HG02623 (cell line): ENCODE measurements around the gene MUL1.

ENCODE experiments used
- ATAC-seq: cut with Tn5 transposase; IDR thresholded peaks from one replicate; pipeline ENCODE4 v1.9.1; 2021; ENCODE audit warnings: moderate library complexity; ENCODE audit not compliant: unreplicated experiment

Gene MUL1

GRCh38 chr1:20485527-20486456 lies 22.2 kb downstream of the MUL1 start, which contains the start of gene CAMK2N1:
TSS of gene CAMK2N1 (minus strand) at chr1:20486210. CDS start at chr1:20485379, 831 bp downstream.
- no peak for ATAC-seq

- ATAC-seq: no peak
Measured at GRCh38 chr1:20484519-20485462, 23.2 kb downstream of the MUL1 start.

- ATAC-seq: no peak
Measured at GRCh38 chr1:20483833-20484518, 24.0 kb downstream of the MUL1 start.

GRCh38 chr1:20483098-20483832 lies 24.7 kb downstream of the MUL1 start:
- ATAC-seq: no peak

- no peak for ATAC-seq
Measured at GRCh38 chr1:20481643-20482498, 26.1 kb downstream of the MUL1 start.

- ATAC-seq: no peak
Measured at GRCh38 chr1:20480951-20481617, 26.9 kb downstream of the MUL1 start.

GRCh38 chr1:20480243-20480944 lies 27.6 kb downstream of the MUL1 start:
- ATAC-seq: no peak

- ATAC-seq: no peak
Measured at GRCh38 chr1:20479840-20480239, 28.1 kb downstream of the MUL1 start.

GRCh38 chr1:20478057-20478635 lies 29.8 kb downstream of the MUL1 start:
- ATAC-seq: no peak

- ATAC-seq: no peak
Measured at GRCh38 chr1:20477348-20478056, 30.4 kb downstream of the MUL1 start.

- no peak for ATAC-seq
Measured at GRCh38 chr1:20476265-20477038, 31.5 kb downstream of the MUL1 start.

GRCh38 chr1:20474996-20475395 lies 33.0 kb downstream of the MUL1 start:
- no peak for ATAC-seq

GRCh38 chr1:20474333-20474975 lies 33.5 kb downstream of the MUL1 start:
- ATAC-seq: no peak

- no peak for ATAC-seq
Measured at GRCh38 chr1:20473894-20474293, 34.1 kb downstream of the MUL1 start.

- ATAC-seq: no peak
Measured at GRCh38 chr1:20472860-20473711, 34.9 kb downstream of the MUL1 start.
